Measurements from ENCODE around the gene KRTAP10-9. TPM values are rescaled to one million over a fixed set of nuclear protein-coding genes. Genes with fewer than 3 reads are reported as not detected.
"Not testable (repeated sequence)": the region's sequence is repeated elsewhere in the genome, so short reads cannot be mapped to it uniquely, and the experiment has no call there.

The KRTAP10-9 gene
- total RNA-seq, 2 experiments from 2014 or later, result not detected

DNA sequence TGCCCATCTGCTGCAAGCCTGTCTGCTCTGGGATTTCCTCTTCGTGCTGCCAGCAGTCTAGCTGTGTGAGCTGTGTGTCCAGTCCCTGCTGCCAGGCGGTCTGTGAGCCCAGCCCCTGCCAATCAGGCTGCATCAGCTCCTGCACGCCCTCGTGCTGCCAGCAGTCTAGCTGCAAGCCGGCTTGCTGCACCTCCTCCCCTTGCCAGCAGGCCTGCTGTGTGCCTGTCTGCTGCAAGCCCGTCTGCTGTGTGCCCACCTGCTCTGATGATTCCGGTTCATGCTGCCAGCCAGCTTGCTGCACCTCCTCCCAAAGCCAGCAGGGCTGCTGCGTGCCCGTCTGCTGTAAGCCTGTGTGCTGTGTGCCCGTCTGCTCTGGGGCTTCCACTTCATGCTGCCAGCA is 25.8 kb upstream of the KRTAP10-9 start:
- CTCF ChIA-PET, POLR2A ChIA-PET: not testable (repeated sequence)

DNA sequence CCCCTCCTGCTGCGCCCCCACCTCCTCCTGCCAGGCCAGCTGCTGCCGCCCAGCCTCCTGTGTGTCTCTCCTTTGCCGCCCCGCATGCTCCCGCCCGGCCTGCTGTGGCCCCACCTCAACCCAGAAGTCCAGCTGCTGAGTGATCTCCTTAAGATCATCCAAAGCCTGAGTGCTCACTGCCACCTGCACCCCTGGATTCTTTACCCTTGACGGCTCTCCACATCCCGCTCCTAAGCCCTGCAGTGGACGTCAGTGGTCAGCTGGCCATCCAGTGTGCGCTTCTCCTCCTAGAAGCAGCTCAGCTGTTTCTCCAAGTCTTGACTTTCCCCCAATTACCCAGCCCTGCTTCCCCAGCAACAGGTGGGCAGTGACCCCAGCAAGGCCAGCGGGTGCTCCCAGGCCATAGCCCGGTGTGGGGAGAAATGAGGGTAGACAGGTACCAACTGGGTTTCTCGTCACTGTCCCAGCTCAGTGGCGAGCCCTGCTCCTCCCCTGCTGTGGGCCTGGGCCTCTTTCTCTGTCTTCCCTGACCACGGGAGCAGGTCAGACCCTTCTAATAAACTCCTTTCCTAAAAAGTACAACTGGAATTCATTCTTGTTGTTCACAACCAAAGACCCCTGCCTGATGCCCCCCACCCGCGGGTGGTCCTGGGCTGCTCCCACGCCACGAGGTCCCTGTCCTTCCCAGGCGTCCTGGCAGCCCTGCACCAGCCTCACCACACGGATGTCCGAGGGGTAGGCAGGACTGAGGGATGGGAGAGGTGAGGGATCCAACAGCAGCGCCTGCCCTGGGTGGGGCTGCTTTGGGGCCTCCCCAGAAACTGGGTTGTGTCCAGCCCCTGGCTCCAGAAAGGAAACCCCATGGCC is 25.1 kb upstream of the KRTAP10-9 start:
- peaks cover 4% of the 10 kb centered on the region for H3K27me3 Mint-ChIP-seq
- intact Hi-C loops (cut with DNase I, micrococcal nuclease), result no loop called here
- ChIA-PET POLR2A (no interaction called here), CTCF (no interaction called here)
- H3K4me3 Mint-ChIP-seq, result no peak overlapping the region
- TF ChIP-seq, protein P1, sequence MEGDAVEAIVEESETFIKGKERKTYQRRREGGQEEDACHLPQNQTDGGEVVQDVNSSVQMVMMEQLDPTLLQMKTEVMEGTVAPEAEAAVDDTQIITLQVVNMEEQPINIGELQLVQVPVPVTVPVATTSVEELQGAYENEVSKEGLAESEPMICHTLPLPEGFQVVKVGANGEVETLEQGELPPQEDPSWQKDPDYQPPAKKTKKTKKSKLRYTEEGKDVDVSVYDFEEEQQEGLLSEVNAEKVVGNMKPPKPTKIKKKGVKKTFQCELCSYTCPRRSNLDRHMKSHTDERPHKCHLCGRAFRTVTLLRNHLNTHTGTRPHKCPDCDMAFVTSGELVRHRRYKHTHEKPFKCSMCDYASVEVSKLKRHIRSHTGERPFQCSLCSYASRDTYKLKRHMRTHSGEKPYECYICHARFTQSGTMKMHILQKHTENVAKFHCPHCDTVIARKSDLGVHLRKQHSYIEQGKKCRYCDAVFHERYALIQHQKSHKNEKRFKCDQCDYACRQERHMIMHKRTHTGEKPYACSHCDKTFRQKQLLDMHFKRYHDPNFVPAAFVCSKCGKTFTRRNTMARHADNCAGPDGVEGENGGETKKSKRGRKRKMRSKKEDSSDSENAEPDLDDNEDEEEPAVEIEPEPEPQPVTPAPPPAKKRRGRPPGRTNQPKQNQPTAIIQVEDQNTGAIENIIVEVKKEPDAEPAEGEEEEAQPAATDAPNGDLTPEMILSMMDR (IDR thresholded peaks at IDR 0.05), result no peak
- no peaks in the 10 kb centered on the region for H3K36me3 Mint-ChIP-seq (ENCODE audit: low read depth)
- H3K4me3 ChIP-seq (ENCODE audit: low read length), result no peak overlapping the region
- peaks cover 2% of the 10 kb centered on the region for H3K9me3 Mint-ChIP-seq
- H3K36me3 ChIP-seq (ENCODE audit: insufficient read depth, low read length), result no peaks in the 10 kb centered on the region
- peaks cover 10 to 14% of the 10 kb centered on the region in 2 experiments for H3K9me3 ChIP-seq (ENCODE audit: control insufficient read depth in 1 of 2, insufficient read depth in 1 of 2, low read length in 2 of 2)
- peaks cover 2% of the 10 kb centered on the region for H3K4me1 ChIP-seq (ENCODE audit: insufficient read depth, low read length)
- H3K27ac ChIP-seq (ENCODE audit: low read depth in 1 of 2, low read length in 2 of 2), result no peak overlapping the region
- ATAC-seq (ENCODE audit: poor library complexity), result no peak
- no peak for DNase-seq
- H3K27ac Mint-ChIP-seq, result no peak overlapping the region
- no peaks in the 10 kb centered on the region for H3K27me3 ChIP-seq (ENCODE audit: control insufficient read depth in 1 of 2, insufficient read depth in 2 of 2, low read length in 2 of 2)
- H3K4me1 Mint-ChIP-seq (ENCODE audit: low read depth), result no peaks in the 10 kb centered on the region

More for the DNA sequence above, 25.8 kb upstream of the KRTAP10-9 start:
- H3K27ac Mint-ChIP-seq; intact Hi-C loops (cut with DNase I, micrococcal nuclease); H3K4me1 ChIP-seq (ENCODE audit: insufficient read depth, low read length); H3K9me3 Mint-ChIP-seq; H3K27me3 Mint-ChIP-seq; H3K36me3 ChIP-seq (ENCODE audit: insufficient read depth, low read length); H3K4me3 Mint-ChIP-seq; ATAC-seq (ENCODE audit: poor library complexity); H3K27me3 ChIP-seq (ENCODE audit: control insufficient read depth in 1 of 2, insufficient read depth in 2 of 2, low read length in 2 of 2); H3K4me3 ChIP-seq (ENCODE audit: low read length); H3K27ac ChIP-seq (ENCODE audit: low read depth in 1 of 2, low read length in 2 of 2); DNase-seq; H3K4me1 Mint-ChIP-seq (ENCODE audit: low read depth); H3K36me3 Mint-ChIP-seq (ENCODE audit: low read depth): not testable (repeated sequence)
- H3K9me3 ChIP-seq (ENCODE audit: control insufficient read depth in 1 of 2, insufficient read depth in 1 of 2, low read length in 2 of 2), result peaks cover 10 to 14% of the 10 kb centered on the region in 2 experiments

DNA sequence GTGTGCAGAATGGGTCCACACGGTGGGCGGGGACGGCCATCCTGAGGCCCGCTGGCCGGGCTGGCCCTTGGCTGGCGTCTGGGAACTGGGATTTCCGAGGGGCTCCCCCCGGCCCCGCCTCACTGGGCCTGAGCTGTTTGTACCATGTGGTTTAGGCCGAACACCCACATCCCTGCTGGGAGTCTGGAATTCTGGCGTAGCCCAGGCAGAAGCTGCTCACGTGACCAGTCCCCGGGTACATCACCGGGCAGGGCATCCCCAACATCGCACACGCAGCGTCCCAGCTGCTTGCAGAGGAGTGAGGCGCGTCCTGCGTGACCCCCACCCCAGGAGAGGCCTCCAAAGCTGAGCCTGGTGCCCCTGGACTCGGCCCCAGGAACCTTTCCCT is 24.4 kb upstream of the KRTAP10-9 start:
- H3K4me3 Mint-ChIP-seq, result no peak overlapping the region
- ATAC-seq (ENCODE audit: poor library complexity) (no peak), DNase-seq (no peak)
- POLR2A ChIA-PET, result interaction anchor here (0.6 kb wide), 1 partner anchor 959 kb away, joined by 3 read pairs; no protein-coding TSS in a partner anchor
- peaks cover 2% of the 10 kb centered on the region for H3K4me1 ChIP-seq (ENCODE audit: insufficient read depth, low read length)
- H3K4me1 Mint-ChIP-seq (ENCODE audit: low read depth), result no peaks in the 10 kb centered on the region
- no peaks in the 10 kb centered on the region for H3K27me3 ChIP-seq (ENCODE audit: control insufficient read depth in 1 of 2, insufficient read depth in 2 of 2, low read length in 2 of 2)
- no peak overlapping the region for H3K27ac ChIP-seq (ENCODE audit: low read depth in 1 of 2, low read length in 2 of 2)
- no peak overlapping the region for H3K4me3 ChIP-seq (ENCODE audit: low read length)
- H3K36me3 Mint-ChIP-seq (ENCODE audit: low read depth), result no peaks in the 10 kb centered on the region
- H3K27ac Mint-ChIP-seq, result no peak overlapping the region
- intact Hi-C loops (cut with DNase I, micrococcal nuclease), result no loop called here
- peaks cover 10 to 14% of the 10 kb centered on the region in 2 experiments for H3K9me3 ChIP-seq (ENCODE audit: control insufficient read depth in 1 of 2, insufficient read depth in 1 of 2, low read length in 2 of 2)
- peaks cover 2% of the 10 kb centered on the region for H3K9me3 Mint-ChIP-seq
- CTCF ChIA-PET, result no interaction called here
- H3K27me3 Mint-ChIP-seq, result peaks cover 4% of the 10 kb centered on the region
- no peaks in the 10 kb centered on the region for H3K36me3 ChIP-seq (ENCODE audit: insufficient read depth, low read length)
- TF ChIP-seq, protein P1 (IDR thresholded peaks at IDR 0.05), result no peak
